ENCODE results near the gene KLF3.

GRCh38 chr4:38716256-38716655, 52.3 kb downstream of the KLF3 start:
- TF ChIP-seq, protein P1, sequence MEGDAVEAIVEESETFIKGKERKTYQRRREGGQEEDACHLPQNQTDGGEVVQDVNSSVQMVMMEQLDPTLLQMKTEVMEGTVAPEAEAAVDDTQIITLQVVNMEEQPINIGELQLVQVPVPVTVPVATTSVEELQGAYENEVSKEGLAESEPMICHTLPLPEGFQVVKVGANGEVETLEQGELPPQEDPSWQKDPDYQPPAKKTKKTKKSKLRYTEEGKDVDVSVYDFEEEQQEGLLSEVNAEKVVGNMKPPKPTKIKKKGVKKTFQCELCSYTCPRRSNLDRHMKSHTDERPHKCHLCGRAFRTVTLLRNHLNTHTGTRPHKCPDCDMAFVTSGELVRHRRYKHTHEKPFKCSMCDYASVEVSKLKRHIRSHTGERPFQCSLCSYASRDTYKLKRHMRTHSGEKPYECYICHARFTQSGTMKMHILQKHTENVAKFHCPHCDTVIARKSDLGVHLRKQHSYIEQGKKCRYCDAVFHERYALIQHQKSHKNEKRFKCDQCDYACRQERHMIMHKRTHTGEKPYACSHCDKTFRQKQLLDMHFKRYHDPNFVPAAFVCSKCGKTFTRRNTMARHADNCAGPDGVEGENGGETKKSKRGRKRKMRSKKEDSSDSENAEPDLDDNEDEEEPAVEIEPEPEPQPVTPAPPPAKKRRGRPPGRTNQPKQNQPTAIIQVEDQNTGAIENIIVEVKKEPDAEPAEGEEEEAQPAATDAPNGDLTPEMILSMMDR (conservative IDR thresholded peaks at IDR 0.05) = no peak
- TF ChIP-seq EZH2 (IDR thresholded peaks at IDR 0.05; ENCODE audit: low read depth) = no peak

All from PC-9 (cell line).